IMR-90 (cell line): ENCODE measurements around the gene ADD2. TPM values are rescaled to one million over a fixed set of nuclear protein-coding genes. Genes with fewer than 3 reads are reported as not detected.

Experiments
- ATAC-seq: fragments of 200-7000 bp; cut with Tn5 transposase; 2 replicates; pipeline ENCODE4 v1.9.1; 2020; ENCODE audit warnings: low read depth, mild to moderate bottlenecking, moderate library complexity
- BruUV-seq: library from RNA; stranded (reverse); fragments of 400-500 nt; replicated peaks from 2 replicates; lab custom pipeline; 2021; lab: Mats Ljungman, UMichigan
- CTCF ChIA-PET: fragments of 300-600 bp; formaldehyde crosslinking; extraction: SDS; loops from one replicate; lab custom pipeline; 2021; ENCODE audit warnings: antibody characterized with exemption; lab: Yijun Ruan, JAX
- POLR2A ChIA-PET: fragments of 300-600 bp; sonication (Branson Sonifier 250); formaldehyde crosslinking; loops from one replicate; lab custom pipeline; 2022; ENCODE audit warnings: antibody characterized with exemption; ENCODE audit not compliant: unreplicated experiment; lab: Charles Lee
- DNase-seq: peaks from one replicate; pipeline ENCODE4 v3.0.0; 2013
- H2AFZ ChIP-seq: replicated peaks from 2 replicates; pipeline ENCODE3; 2013; ENCODE audit warnings: low read length, mild to moderate bottlenecking; ENCODE audit not compliant: poor library complexity
- H2AK5ac ChIP-seq: 2 replicates; pipeline ENCODE4 v1.6.1; 2013; ENCODE audit warnings: low read depth, low read length, inconsistent platforms
- H2AK9ac ChIP-seq: replicated peaks from 2 replicates; pipeline ENCODE3; 2013; ENCODE audit warnings: mild to moderate bottlenecking, low read depth, low read length, moderate library complexity; ENCODE audit not compliant: poor library complexity
- H2BK120ac ChIP-seq: 2 replicates; pipeline ENCODE4 v1.6.1; 2013; ENCODE audit warnings: low read depth, low read length, inconsistent platforms
- H2BK15ac ChIP-seq: 3 replicates; pipeline ENCODE4 v1.6.1; 2013; ENCODE audit warnings: low read depth, low read length, inconsistent platforms
- H2BK20ac ChIP-seq: 2 replicates; pipeline ENCODE4 v1.6.1; 2013; ENCODE audit warnings: low read depth, mild to moderate bottlenecking, inconsistent platforms, low read length, moderate library complexity
- H2BK5ac ChIP-seq: 2 replicates; pipeline ENCODE4 v1.6.1; 2013; ENCODE audit warnings: mild to moderate bottlenecking, low read depth, low read length, inconsistent platforms; ENCODE audit not compliant: poor library complexity, severe bottlenecking
- H3K14ac ChIP-seq: replicated peaks from 2 replicates; pipeline ENCODE4 v1.6.1; 2013; ENCODE audit warnings: low read depth, low read length, inconsistent platforms
- H3K18ac ChIP-seq: 2 replicates; pipeline ENCODE4 v1.6.1; 2013; ENCODE audit warnings: low read depth, low read length, control low read depth
- H3K23ac ChIP-seq: 2 replicates; pipeline ENCODE4 v1.6.1; 2013; ENCODE audit warnings: low read depth, low read length, inconsistent platforms
- H3K27ac ChIP-seq: 2 replicates; pipeline ENCODE4 v1.5.1; 2013; ENCODE audit warnings: mild to moderate bottlenecking, control low read depth, low read length; ENCODE audit not compliant: insufficient read depth
- H3K27me3 ChIP-seq: 2 replicates; pipeline ENCODE4 v1.6.1; 2013; ENCODE audit warnings: low read length; ENCODE audit not compliant: control insufficient read depth, insufficient read depth
- H3K36me3 ChIP-seq: 2 replicates; pipeline ENCODE4 v1.6.1; 2013; ENCODE audit warnings: low read length, mixed read lengths; ENCODE audit not compliant: control insufficient read depth, insufficient read depth
- H3K4ac ChIP-seq: 2 replicates; pipeline ENCODE4 v1.6.1; 2013; ENCODE audit warnings: low read depth, low read length, inconsistent platforms
- H3K4me1 ChIP-seq: 2 replicates; pipeline ENCODE4 v1.6.1; 2013; ENCODE audit warnings: low read length, mixed read lengths; ENCODE audit not compliant: control insufficient read depth, insufficient read depth
- H3K4me2 ChIP-seq: 2 replicates; pipeline ENCODE4 v1.6.1; 2013; ENCODE audit warnings: low read depth, mild to moderate bottlenecking, control low read depth, low read length, moderate library complexity
- H3K4me3 ChIP-seq: 2 replicates; pipeline ENCODE4 v1.5.1; 2013; ENCODE audit warnings: low read depth, mild to moderate bottlenecking, control low read depth, low read length, moderate library complexity; ENCODE audit not compliant: insufficient read depth
- H3K56ac ChIP-seq: 2 replicates; pipeline ENCODE4 v1.6.1; 2013; ENCODE audit warnings: low read length, inconsistent platforms; ENCODE audit not compliant: insufficient read depth; ENCODE audit errors: extremely low read depth
- H3K79me1 ChIP-seq, 2 experiments: 2 replicates each; pipeline ENCODE4 v1.6.1; 2013; ENCODE audit warnings: low read length in 2 of 2, inconsistent platforms in 1 of 2, low read depth in 1 of 2
- H3K9ac ChIP-seq: 2 replicates; pipeline ENCODE4 v1.6.1; 2013; ENCODE audit warnings: low read depth, low read length, control low read depth
- H3K9me1 ChIP-seq: 2 replicates; pipeline ENCODE4 v1.6.1; 2013; ENCODE audit warnings: low read length, inconsistent platforms; ENCODE audit not compliant: insufficient read depth
- H3K9me3 ChIP-seq: 2 replicates; pipeline ENCODE4 v1.6.1; 2013; ENCODE audit warnings: low read length; ENCODE audit not compliant: control insufficient read depth, insufficient read depth
- H4K20me1 ChIP-seq: 2 replicates; pipeline ENCODE4 v1.6.1; 2013; ENCODE audit warnings: low read length, inconsistent platforms; ENCODE audit not compliant: insufficient read depth
- H4K5ac ChIP-seq: 2 replicates; pipeline ENCODE4 v1.6.1; 2013; ENCODE audit warnings: mild to moderate bottlenecking, low read depth, low read length, control low read depth
- H4K8ac ChIP-seq, 2 experiments: 2 replicates each; pipeline ENCODE4 v1.6.1; 2013; ENCODE audit warnings: low read depth in 2 of 2, low read length in 2 of 2, control low read depth in 1 of 2, inconsistent platforms in 1 of 2
- H4K91ac ChIP-seq: 2 replicates; pipeline ENCODE4 v1.6.1; 2013; ENCODE audit warnings: low read depth, low read length, inconsistent platforms; ENCODE audit not compliant: insufficient read depth
- CEBPB ChIP-seq: IDR thresholded peaks from 2 replicates; pipeline ENCODE4 v1.6.1; 2012; ENCODE audit warnings: low read depth, low read length, improper control_type of control experiment
- CHD1 ChIP-seq: IDR thresholded peaks from 2 replicates; pipeline ENCODE4 v1.6.1; 2012; ENCODE audit warnings: low read depth, low read length, improper control_type of control experiment
- CTCF ChIP-seq: conservative IDR thresholded peaks from 2 replicates; pipeline ENCODE4 v1.5.1; 2012; ENCODE audit warnings: mild to moderate bottlenecking, low read depth, low read length, improper control_type of control experiment
- SMC3 ChIP-seq: fragments of 150-350 bp; IDR thresholded peaks from 2 replicates; pipeline ENCODE4 v1.6.1; 2016; ENCODE audit warnings: low read depth, mild to moderate bottlenecking, antibody characterized with exemption, low read length, moderate library complexity
- WGBS, 2 experiments: methylation state at CpG; one replicate each; pipeline versions ENCODE4 v1.1.5 to v1.1.7; 2013; ENCODE audit warnings: missing lambda C conversion rate in 2 of 2; ENCODE audit not compliant: insufficient read length in 1 of 2; ENCODE audit errors: extremely low coverage in 2 of 2; 5-methylcytosine and 5-hydroxymethylcytosine counted together
- dilution Hi-C: fragments of 300-500 bp; cut with HindIII; formaldehyde crosslinking; loops from one replicate; pipeline ENCODE4 v1.14.3; 2018; ENCODE audit warnings: low sequenced_read_pairs; ENCODE audit not compliant: unreplicated experiment
- in situ Hi-C: fragments of 300-500 bp; cut with MboI; formaldehyde crosslinking; loops from 3 replicates; pipeline ENCODE4 v1.14.3; 2019; ENCODE audit warnings: low sequenced_read_pairs, inconsistent platforms, mixed read lengths
- intact Hi-C: fragments of 100-400 bp; cut with micrococcal nuclease; formaldehyde crosslinking; loops from 2 replicates; pipeline ENCODE4 v1.10.0; 2022
- polyA plus RNA-seq, 3 experiments: library from polyadenylated mRNA; depleted of rRNA; stranded (reverse); fragments of >200 nt; gene quantifications; 2 replicates each; pipeline ENCODE4 v1.2.3, GENCODE V29; 2012; ENCODE audit warnings: low replicate concordance in 1 of 3
- total RNA-seq: library from RNA; depleted of rRNA; stranded (reverse); fragments of >200 nt; gene quantifications from 2 replicates; pipeline ENCODE4 v1.2.3, GENCODE V29; 2012

ADD2 gene
- total and polyA plus RNA-seq, 2 of the 4 experiments (the other 2 are of a cell fraction) = not detected

DNA sequence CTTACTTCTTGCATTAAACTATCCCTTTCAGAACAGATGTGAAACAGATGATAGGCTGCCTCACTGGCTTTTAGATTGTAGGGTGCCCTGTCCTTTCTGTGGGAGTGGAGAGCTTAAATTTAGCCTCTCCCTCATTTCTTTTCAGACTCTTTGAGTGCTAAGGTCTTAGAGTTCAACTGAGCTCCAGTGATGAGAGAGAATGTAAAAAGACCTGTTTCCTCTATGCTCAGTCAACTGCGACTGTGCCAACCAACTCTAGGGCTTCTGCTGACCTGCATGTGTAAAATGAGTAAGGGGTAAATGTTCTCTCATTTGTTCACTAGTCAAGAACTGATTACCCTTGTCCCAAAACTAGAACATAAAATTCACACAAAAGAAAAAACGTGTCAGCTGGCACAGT, 109.5 kb downstream of the ADD2 start:
- Histone ChIP-seq H3K18ac (no peak overlapping the region), H3K36me3 (no peaks in the 10 kb centered on the region), H3K79me1 (no peaks in the 10 kb centered on the region), H3K27me3 (peaks cover 2% of the 10 kb centered on the region), H2BK5ac (no peak overlapping the region), H3K4me3 (no peak overlapping the region), H3K56ac (no peak overlapping the region), H4K5ac (no peak overlapping the region), H4K20me1 (no peaks in the 10 kb centered on the region), H2BK120ac (no peak overlapping the region), H4K91ac (no peak overlapping the region), H2BK20ac (no peak overlapping the region), H3K23ac (no peak overlapping the region), H3K14ac (no peak overlapping the region), H2BK15ac (no peak overlapping the region), H2AK5ac (no peak overlapping the region), H3K4me2 (no peak overlapping the region), H3K4me1 (no peaks in the 10 kb centered on the region), H3K4ac (no peak overlapping the region), H3K9ac (no peak overlapping the region), H2AFZ (no peak overlapping the region), H2AK9ac (no peak overlapping the region), H3K9me1 (no peaks in the 10 kb centered on the region), H3K27ac (no peak overlapping the region), H3K9me3 (no peaks in the 10 kb centered on the region), H4K8ac (no peak overlapping the region)
- intact Hi-C loops (no loop called here), dilution Hi-C loops (no loop called here), in situ Hi-C loops (no loop called here)
- ChIA-PET CTCF (interaction anchor here (0.7 kb wide), 1 partner anchor 29 kb away, joined by 3 read pairs; no protein-coding TSS in a partner anchor), POLR2A (no interaction called here)
- no peak for ATAC-seq
- TF ChIP-seq SMC3 (no peak), CEBPB (no peak), CHD1 (no peak), CTCF (no peak)
- 0% methylated on average over 1 of the region's 2 CpGs; no CpG with 5 or more reads in 1 of the 2 experiments for WGBS, 2 experiments
- no peak for DNase-seq
- no TSS peak for BruUV-seq
